OCI-LY7 (cell line): ENCODE data around the gene KDM4B.

Experiments used
- EZH2phosphoT487 ChIP-seq: fragments of 200-600 bp; sonication (generic); IDR thresholded peaks from 2 replicates; pipeline ENCODE4 v1.6.1; 2018; ENCODE audit warnings: low read depth, borderline replicate concordance, mild to moderate bottlenecking, mixed run types, antibody characterized with exemption, low read length, moderate library complexity, mixed read lengths
- TF ChIP-seq, protein P1 (sequence below): fragments of 200-600 bp; sonication (generic); conservative IDR thresholded peaks from 2 replicates; pipeline ENCODE4 v1.5.1; 2014; ENCODE audit warnings: mild to moderate bottlenecking, antibody characterized with exemption, low read length, moderate library complexity, mixed read lengths

GRCh38 chr19:5050067-5050656, 81.2 kb downstream of the KDM4B start:
- TF ChIP-seq, protein P1, sequence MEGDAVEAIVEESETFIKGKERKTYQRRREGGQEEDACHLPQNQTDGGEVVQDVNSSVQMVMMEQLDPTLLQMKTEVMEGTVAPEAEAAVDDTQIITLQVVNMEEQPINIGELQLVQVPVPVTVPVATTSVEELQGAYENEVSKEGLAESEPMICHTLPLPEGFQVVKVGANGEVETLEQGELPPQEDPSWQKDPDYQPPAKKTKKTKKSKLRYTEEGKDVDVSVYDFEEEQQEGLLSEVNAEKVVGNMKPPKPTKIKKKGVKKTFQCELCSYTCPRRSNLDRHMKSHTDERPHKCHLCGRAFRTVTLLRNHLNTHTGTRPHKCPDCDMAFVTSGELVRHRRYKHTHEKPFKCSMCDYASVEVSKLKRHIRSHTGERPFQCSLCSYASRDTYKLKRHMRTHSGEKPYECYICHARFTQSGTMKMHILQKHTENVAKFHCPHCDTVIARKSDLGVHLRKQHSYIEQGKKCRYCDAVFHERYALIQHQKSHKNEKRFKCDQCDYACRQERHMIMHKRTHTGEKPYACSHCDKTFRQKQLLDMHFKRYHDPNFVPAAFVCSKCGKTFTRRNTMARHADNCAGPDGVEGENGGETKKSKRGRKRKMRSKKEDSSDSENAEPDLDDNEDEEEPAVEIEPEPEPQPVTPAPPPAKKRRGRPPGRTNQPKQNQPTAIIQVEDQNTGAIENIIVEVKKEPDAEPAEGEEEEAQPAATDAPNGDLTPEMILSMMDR = no peak
- TF ChIP-seq EZH2phosphoT487 = no peak
